HepG2 (cell line): Measurements from ENCODE around the gene PLEKHH3. TPM values are rescaled to one million over a fixed set of nuclear protein-coding genes. Genes with fewer than 3 reads are reported as not detected.
A peak's percentile ranks its signal among the peaks of the same experiment; 100 is the strongest.

ENCODE experiments used
- ARID5B ChIP-seq: IDR thresholded peaks from 2 replicates; pipeline ENCODE4 v1.4.0; 2020; ENCODE audit warnings: mild to moderate bottlenecking, missing genetic modification reagents
- EP300 ChIP-seq, 3 experiments: sonication (generic) in 1 of 3; formaldehyde crosslinking in 1 of 3; IDR thresholded peaks; 2 replicates each; pipeline versions ENCODE4 v1.5.1 to v1.6.1; 2011 to 2020; ENCODE audit warnings: low read depth in 2 of 3, low read length in 2 of 3, borderline replicate concordance in 1 of 3, improper control_type of control experiment in 1 of 3, mild to moderate bottlenecking in 1 of 3, missing genetic modification reagents in 1 of 3, moderate library complexity in 1 of 3
- HMGXB4 ChIP-seq, 2 experiments: sonication (generic) in 1 of 2; formaldehyde crosslinking in 1 of 2; IDR thresholded peaks; 2 replicates each; pipeline versions ENCODE4 v1.4.0 to v1.6.1; 2018 to 2020; ENCODE audit warnings: missing genetic modification reagents in 2 of 2, borderline replicate concordance in 1 of 2, low read depth in 1 of 2, mild to moderate bottlenecking in 1 of 2, missing biosample characterization in 1 of 2
- KAT8 ChIP-seq: IDR thresholded peaks from 2 replicates; pipeline ENCODE4 v1.6.1; 2016; ENCODE audit warnings: missing genetic modification reagents, missing compliant biosample characterization
- MED1 ChIP-seq: sonication (generic); formaldehyde crosslinking; IDR thresholded peaks from 2 replicates; pipeline ENCODE4 v1.4.0; 2020; ENCODE audit warnings: missing genetic modification reagents
- MEIS2 ChIP-seq: sonication (generic); formaldehyde crosslinking; IDR thresholded peaks from 2 replicates; pipeline ENCODE4 v1.9.0; 2021; ENCODE audit warnings: mild to moderate bottlenecking, missing genetic modification reagents
- PHF8 ChIP-seq: sonication (generic); formaldehyde crosslinking; IDR thresholded peaks from 2 replicates; pipeline ENCODE4 v1.5.0; 2020; ENCODE audit warnings: missing genetic modification reagents
- ZBTB26 ChIP-seq: IDR thresholded peaks from 2 replicates; pipeline ENCODE4 v1.6.1; 2016; ENCODE audit warnings: missing compliant biosample characterization, missing genetic modification reagents, borderline replicate concordance
- ZNF343 ChIP-seq: sonication (generic); formaldehyde crosslinking; IDR thresholded peaks from 2 replicates; pipeline ENCODE4 v1.4.0; 2020; ENCODE audit warnings: mild to moderate bottlenecking, missing genetic modification reagents
- ZNF431 ChIP-seq: sonication (generic); formaldehyde crosslinking; IDR thresholded peaks from 2 replicates; pipeline ENCODE4 v1.9.0; 2022; ENCODE audit warnings: missing genetic modification reagents, low read depth, mild to moderate bottlenecking, borderline replicate concordance
- ZNF44 ChIP-seq: sonication (generic); formaldehyde crosslinking; IDR thresholded peaks from 2 replicates; pipeline ENCODE4 v1.5.1; 2020; ENCODE audit warnings: mild to moderate bottlenecking, missing genetic modification reagents
- ZNF609 ChIP-seq: sonication (generic); formaldehyde crosslinking; IDR thresholded peaks from 2 replicates; pipeline ENCODE4 v1.4.0; 2020; ENCODE audit warnings: mild to moderate bottlenecking, missing genetic modification reagents, borderline replicate concordance
- polyA plus RNA-seq, 8 experiments: library from polyadenylated mRNA; depleted of rRNA in 3 of 8; stranded (reverse) in 7 of 8; unstranded in 1 of 8; fragments of >200 nt; fragmentation: Illumina TruSeq in 4 of 8; extraction: Trizol in 4 of 8; gene quantifications; 2 replicates each; pipeline versions ENCODE4 v1.2.1 to v1.2.3, GENCODE V29; 2011 to 2016; ENCODE audit warnings: low read depth in 4 of 8, missing spikeins in 1 of 8, mixed read lengths in 1 of 8; ENCODE audit not compliant: insufficient read depth in 1 of 8
- total RNA-seq, 5 experiments: library from RNA; depleted of rRNA; stranded (reverse); fragments of >200 nt; fragmentation: Illumina TruSeq; extraction: Trizol; gene quantifications; 2 replicates each; pipeline ENCODE4 v1.2.3, GENCODE V29; 2016; ENCODE audit warnings: low read depth in 1 of 5

PLEKHH3 gene
- total and polyA plus RNA-seq, 2 of the 13 experiments (the other 11 are each of a cell fraction or from before 2014, with no cell fraction given) = 6.0 to 19.9 TPM

GRCh38 chr17:42677921-42678781, 1.4 kb upstream of the PLEKHH3 start (continued):
- TF ChIP-seq ZNF609 (CRISPR knock-in tag) (peak; percentile 52; the same call in 1 of the 2 replicates), ARID5B (CRISPR knock-in tag) (peak; percentile 76), KAT8 (peak; percentile 72; the same call in 1 of the 2 replicates), ZNF343 (CRISPR knock-in tag) (0 out of 2 replicates have a peak, but pooled peaks have one; percentile 42), ZNF431 (CRISPR knock-in tag) (0 out of 2 replicates have a peak, but pooled peaks have one; percentile 72), HMGXB4 (CRISPR knock-in tag; IDR thresholded peaks at IDR 0.05; ENCODE audit: borderline replicate concordance in 1 of 2, low read depth in 1 of 2) (peak; percentile 36 to 54; a peak in 3 of 4 replicates), MEIS2 (CRISPR knock-in tag) (peak; percentile 40; the same call in 1 of the 2 replicates), ZNF44 (CRISPR knock-in tag) (no peak; the same call in 1 of the 2 replicates), EP300 (IDR thresholded peaks at IDR 0.05; ENCODE audit: low read depth in 2 of 2, low read length in 2 of 2) (peak; percentile 18 to 39; a peak in 2 of 4 replicates), EP300 (CRISPR knock-in tag; IDR thresholded peaks at IDR 0.05; ENCODE audit: borderline replicate concordance) (no peak), MED1 (CRISPR knock-in tag) (peak; percentile 87), PHF8 (CRISPR knock-in tag) (peak; percentile 71), ZBTB26 (CRISPR knock-in tag) (peak; percentile 69; the same call in 1 of the 2 replicates)
